Activated naive CD4-positive, alpha-beta T cell treated with anti-CD3 and anti-CD28 coated beads for 36 hours (primary cell): Measurements from ENCODE around the gene OTOS. TPM values are rescaled to one million over a fixed set of nuclear protein-coding genes. Genes with fewer than 3 reads are reported as not detected.

Experiments
- CTCF ChIA-PET: fragments of 350-600 bp; sonication (Branson Sonifier 250); formaldehyde crosslinking; loops from one replicate; lab custom pipeline; 2021; ENCODE audit warnings: antibody characterized with exemption; lab: Charles Lee
- DNase-seq: peaks from one replicate; pipeline ENCODE4 v3.0.0-alpha.2; 2020
- H3K27ac Mint-ChIP-seq: one replicate; pipeline ENCODE4 v1.8.0; 2021; ENCODE audit warnings: mild to moderate bottlenecking, mixed read lengths
- H3K27me3 Mint-ChIP-seq: one replicate; pipeline ENCODE4 v1.8.0; 2021; ENCODE audit warnings: low read depth, mixed read lengths
- H3K36me3 Mint-ChIP-seq: one replicate; pipeline ENCODE4 v1.8.0; 2021; ENCODE audit warnings: low read depth, mixed read lengths
- H3K4me1 Mint-ChIP-seq: one replicate; pipeline ENCODE4 v1.8.0; 2021; ENCODE audit warnings: low read depth, mixed read lengths
- H3K4me3 Mint-ChIP-seq: one replicate; pipeline ENCODE4 v1.8.0; 2021; ENCODE audit warnings: mild to moderate bottlenecking, moderate library complexity, mixed read lengths
- H3K9me3 Mint-ChIP-seq: one replicate; pipeline ENCODE4 v1.8.0; 2021; ENCODE audit warnings: mixed read lengths
- intact Hi-C: fragments of 100-400 bp; cut with micrococcal nuclease; formaldehyde crosslinking; loops from one replicate; pipeline ENCODE4 v1.15.1; 2023
- total RNA-seq, 2 experiments: library from RNA; stranded (reverse); gene quantifications; one replicate each; pipeline ENCODE4 v1.2.3, GENCODE V29; 2021

OTOS gene
- total RNA-seq, 2 experiments from 2014 or later = not detected

GRCh38 chr2:240129731-240130392 is 10.6 kb downstream of the OTOS start:
- Mint-ChIP-seq H3K9me3 (no peaks in the 10 kb centered on the region), H3K4me3 (no peak overlapping the region), H3K27ac (no peak overlapping the region), H3K4me1 (peaks cover 8% of the 10 kb centered on the region), H3K27me3 (no peaks in the 10 kb centered on the region), H3K36me3 (peaks cover 46% of the 10 kb centered on the region)
- DNase-seq = no peak
- intact Hi-C loops = no loop called here
- CTCF ChIA-PET = no interaction called here

GRCh38 chr2:240129311-240129710 is 11.1 kb downstream of the OTOS start:
- H3K36me3 Mint-ChIP-seq = peaks cover 46% of the 10 kb centered on the region
- DNase-seq = no peak
- CTCF ChIA-PET = interaction anchor here (0.7 kb wide), 1 partner anchor 58 kb away, joined by 3 read pairs; no protein-coding TSS in a partner anchor
- H3K27me3 Mint-ChIP-seq = no peaks in the 10 kb centered on the region
- H3K9me3 Mint-ChIP-seq = no peaks in the 10 kb centered on the region
- H3K27ac Mint-ChIP-seq = no peak overlapping the region
- no peak overlapping the region for H3K4me3 Mint-ChIP-seq
- intact Hi-C loops = no loop called here
- H3K4me1 Mint-ChIP-seq = peaks cover 2% of the 10 kb centered on the region

- CTCF ChIA-PET = interaction anchor here (0.7 kb wide), 1 partner anchor 57 kb away, joined by 3 read pairs; no protein-coding TSS in a partner anchor
- Mint-ChIP-seq H3K36me3 (peaks cover 46% of the 10 kb centered on the region), H3K4me3 (no peak overlapping the region), H3K4me1 (no peaks in the 10 kb centered on the region), H3K9me3 (no peaks in the 10 kb centered on the region), H3K27me3 (no peaks in the 10 kb centered on the region), H3K27ac (no peak overlapping the region)
- no peak for DNase-seq
- intact Hi-C loops = no loop called here
These were observed 11.8 kb downstream of the OTOS start for GRCh38 chr2:240128608-240129145.

- CTCF ChIA-PET = no interaction called here
- H3K4me1 Mint-ChIP-seq = no peaks in the 10 kb centered on the region
- intact Hi-C loops = no loop called here
- H3K4me3 Mint-ChIP-seq = no peak overlapping the region
- no peaks in the 10 kb centered on the region for H3K27me3 Mint-ChIP-seq
- no peaks in the 10 kb centered on the region for H3K9me3 Mint-ChIP-seq
- peaks cover 46% of the 10 kb centered on the region for H3K36me3 Mint-ChIP-seq
- DNase-seq = no peak
- no peak overlapping the region for H3K27ac Mint-ChIP-seq
These were observed 12.4 kb downstream of the OTOS start for GRCh38 chr2:240127911-240128607.

GRCh38 chr2:240127191-240127750 is 13.2 kb downstream of the OTOS start:
- Mint-ChIP-seq H3K27me3 (no peaks in the 10 kb centered on the region), H3K36me3 (peaks cover 44% of the 10 kb centered on the region), H3K27ac (no peak overlapping the region), H3K4me1 (no peaks in the 10 kb centered on the region), H3K4me3 (no peak overlapping the region), H3K9me3 (no peaks in the 10 kb centered on the region)
- CTCF ChIA-PET = no interaction called here
- DNase-seq = no peak
- intact Hi-C loops = no loop called here

GRCh38 chr2:240126731-240127130 is 13.7 kb downstream of the OTOS start:
- H3K36me3 Mint-ChIP-seq = peaks cover 40% of the 10 kb centered on the region
- no peaks in the 10 kb centered on the region for H3K9me3 Mint-ChIP-seq
- DNase-seq = no peak
- peaks cover 2% of the 10 kb centered on the region for H3K4me1 Mint-ChIP-seq
- intact Hi-C loops = no loop called here
- H3K4me3 Mint-ChIP-seq = no peak overlapping the region
- CTCF ChIA-PET = no interaction called here
- H3K27ac Mint-ChIP-seq = no peak overlapping the region
- no peaks in the 10 kb centered on the region for H3K27me3 Mint-ChIP-seq

GRCh38 chr2:240125742-240126141 is 14.7 kb downstream of the OTOS start:
- CTCF ChIA-PET = no interaction called here
- Mint-ChIP-seq H3K36me3 (peaks cover 36% of the 10 kb centered on the region), H3K4me1 (peaks cover 12% of the 10 kb centered on the region), H3K27ac (no peak overlapping the region), H3K9me3 (no peaks in the 10 kb centered on the region), H3K4me3 (no peak overlapping the region), H3K27me3 (no peaks in the 10 kb centered on the region)
- no peak for DNase-seq
- intact Hi-C loops = no loop called here

- Mint-ChIP-seq H3K9me3 (no peaks in the 10 kb centered on the region), H3K4me3 (no peak overlapping the region), H3K4me1 (peaks cover 15% of the 10 kb centered on the region), H3K36me3 (peaks cover 26% of the 10 kb centered on the region), H3K27ac (no peak overlapping the region), H3K27me3 (peaks cover 1% of the 10 kb centered on the region)
- CTCF ChIA-PET = no interaction called here
- intact Hi-C loops = no loop called here
- no peak for DNase-seq
These were observed 15.8 kb downstream of the OTOS start for GRCh38 chr2:240124651-240125030.

GRCh38 chr2:240123821-240124650 is 16.4 kb downstream of the OTOS start:
- CTCF ChIA-PET = no interaction called here
- H3K4me1 Mint-ChIP-seq = peaks cover 15% of the 10 kb centered on the region
- no peaks in the 10 kb centered on the region for H3K9me3 Mint-ChIP-seq
- H3K36me3 Mint-ChIP-seq = peaks cover 24% of the 10 kb centered on the region
- H3K4me3 Mint-ChIP-seq = no peak overlapping the region
- peaks cover 1% of the 10 kb centered on the region for H3K27me3 Mint-ChIP-seq
- no peak overlapping the region for H3K27ac Mint-ChIP-seq
- intact Hi-C loops = no loop called here
- no peak for DNase-seq

GRCh38 chr2:240121675-240122074 is 18.8 kb downstream of the OTOS start:
- H3K9me3 Mint-ChIP-seq = no peaks in the 10 kb centered on the region
- H3K27ac Mint-ChIP-seq = no peak overlapping the region
- H3K4me3 Mint-ChIP-seq = no peak overlapping the region
- no peak for DNase-seq
- intact Hi-C loops = no loop called here
- H3K27me3 Mint-ChIP-seq = peaks cover 1% of the 10 kb centered on the region
- CTCF ChIA-PET = interaction anchor here (0.6 kb wide), 1 partner anchor 29 kb away, joined by 3 read pairs; no protein-coding TSS in a partner anchor
- H3K4me1 Mint-ChIP-seq = peaks cover 15% of the 10 kb centered on the region
- H3K36me3 Mint-ChIP-seq = peaks cover 8% of the 10 kb centered on the region

- peak; percentile 53 for DNase-seq
- H3K9me3 Mint-ChIP-seq = no peaks in the 10 kb centered on the region
- H3K4me1 Mint-ChIP-seq = peaks cover 15% of the 10 kb centered on the region
- peaks cover 4% of the 10 kb centered on the region for H3K27me3 Mint-ChIP-seq
- CTCF ChIA-PET = interaction anchor here (1.3 kb wide), 1 partner anchor 22 kb away, joined by 3 read pairs; no protein-coding TSS in a partner anchor
- no peak overlapping the region for H3K27ac Mint-ChIP-seq
- H3K36me3 Mint-ChIP-seq = peaks cover 5% of the 10 kb centered on the region
- H3K4me3 Mint-ChIP-seq = no peak overlapping the region
- intact Hi-C loops = no loop called here
These were observed 19.3 kb downstream of the OTOS start for GRCh38 chr2:240121190-240121589.

GRCh38 chr2:240114233-240114632 is 26.2 kb downstream of the OTOS start:
- Mint-ChIP-seq H3K27me3 (peaks cover 19% of the 10 kb centered on the region), H3K4me3 (no peak overlapping the region), H3K36me3 (no peaks in the 10 kb centered on the region), H3K4me1 (no peaks in the 10 kb centered on the region), H3K27ac (no peak overlapping the region), H3K9me3 (no peaks in the 10 kb centered on the region)
- CTCF ChIA-PET = interaction anchor here (1.1 kb wide), 1 partner anchor 53 kb away, joined by 3 read pairs; no protein-coding TSS in a partner anchor
- intact Hi-C loops = no loop called here
- no peak for DNase-seq
